ENCODE data around the gene HOGA1. TPM values are rescaled to one million over a fixed set of nuclear protein-coding genes. Genes with fewer than 3 reads are reported as not detected.

The HOGA1 gene
- total and polyA plus RNA-seq, 2 donors (not counting 1 experiment from before 2014, with no cell fraction given) = 0.58 to 1.5 TPM

- TF ChIP-seq CTCF (conservative IDR thresholded peaks at IDR 0.05 in 1 of 2, IDR thresholded peaks at IDR 0.05 in 1 of 2; ENCODE audit: low read depth in 1 of 2, low read length in 2 of 2) (no peak), EZH2 (IDR thresholded peaks at IDR 0.05; ENCODE audit: low read length, missing control alignments) (no peak)
- H3K4me3 ChIP-seq (replicated peaks in 1 of 4; ENCODE audit: control extremely low read depth in 1 of 4, insufficient read depth in 1 of 4, low read depth in 3 of 4, low read length in 4 of 4) = no peak overlapping the region
- no peaks in the 10 kb centered on the region for H4K20me1 ChIP-seq (ENCODE audit: control insufficient read depth, extremely low read depth, insufficient read depth, low read length)
- H3K36me3 ChIP-seq (ENCODE audit: control insufficient read depth, insufficient read depth, low read length) = no peaks in the 10 kb centered on the region
- no peaks in the 10 kb centered on the region for H3K79me2 ChIP-seq (ENCODE audit: control insufficient read depth, insufficient read depth, low read length)
- peaks cover 5% of the 10 kb centered on the region for H3K4me1 ChIP-seq (ENCODE audit: control insufficient read depth, extremely low read depth, insufficient read depth, low read length)
- H3K27ac ChIP-seq (ENCODE audit: insufficient read depth, low read length) = no peak overlapping the region
- H2AFZ ChIP-seq (ENCODE audit: low read length) = no peak overlapping the region
- H3K4me2 ChIP-seq (ENCODE audit: extremely low read depth, insufficient read depth, low read length) = no peak overlapping the region
- no peaks in the 10 kb centered on the region for H3K27me3 ChIP-seq (ENCODE audit: control insufficient read depth, insufficient read depth, low read length)
- DNase-seq (ENCODE audit: low read depth in 2 of 2) = no peak
- H3K9me3 ChIP-seq (ENCODE audit: control insufficient read depth, insufficient read depth, low read depth, low read length) = no peaks in the 10 kb centered on the region
- no peak overlapping the region for H3K9ac ChIP-seq (ENCODE audit: insufficient read depth, low read length)
Measured at GRCh38 chr10:97628228-97628627, 44.0 kb downstream of the HOGA1 start.

GRCh38 chr10:97629289-97629688, 45.1 kb downstream of the HOGA1 start:
- Histone ChIP-seq H3K27ac (ENCODE audit: insufficient read depth, low read length) (no peak overlapping the region), H3K9ac (ENCODE audit: insufficient read depth, low read length) (no peak overlapping the region), H3K9me3 (ENCODE audit: control insufficient read depth, insufficient read depth, low read depth, low read length) (no peaks in the 10 kb centered on the region), H3K4me2 (ENCODE audit: extremely low read depth, insufficient read depth, low read length) (no peak overlapping the region), H3K27me3 (ENCODE audit: control insufficient read depth, insufficient read depth, low read length) (no peaks in the 10 kb centered on the region), H3K36me3 (ENCODE audit: control insufficient read depth, insufficient read depth, low read length) (no peaks in the 10 kb centered on the region), H3K4me3 (replicated peaks in 1 of 4; ENCODE audit: control extremely low read depth in 1 of 4, insufficient read depth in 1 of 4, low read depth in 3 of 4, low read length in 4 of 4) (no peak overlapping the region), H4K20me1 (ENCODE audit: control insufficient read depth, extremely low read depth, insufficient read depth, low read length) (no peaks in the 10 kb centered on the region), H3K4me1 (ENCODE audit: control insufficient read depth, extremely low read depth, insufficient read depth, low read length) (peaks cover 5% of the 10 kb centered on the region), H3K79me2 (ENCODE audit: control insufficient read depth, insufficient read depth, low read length) (no peaks in the 10 kb centered on the region), H2AFZ (ENCODE audit: low read length) (no peak overlapping the region)
- no peak for TF ChIP-seq EZH2 (IDR thresholded peaks at IDR 0.05; ENCODE audit: low read length, missing control alignments)
- TF ChIP-seq CTCF (conservative IDR thresholded peaks at IDR 0.05 in 1 of 2, IDR thresholded peaks at IDR 0.05 in 1 of 2; ENCODE audit: low read depth in 1 of 2, low read length in 2 of 2) = no peak
- no peak for DNase-seq (ENCODE audit: low read depth in 2 of 2)

- Histone ChIP-seq H3K9me3 (ENCODE audit: control insufficient read depth, insufficient read depth, low read depth, low read length) (no peaks in the 10 kb centered on the region), H3K79me2 (ENCODE audit: control insufficient read depth, insufficient read depth, low read length) (no peaks in the 10 kb centered on the region), H3K9ac (ENCODE audit: insufficient read depth, low read length) (no peak overlapping the region), H2AFZ (ENCODE audit: low read length) (no peak overlapping the region), H3K4me1 (ENCODE audit: control insufficient read depth, extremely low read depth, insufficient read depth, low read length) (peaks cover 5% of the 10 kb centered on the region), H3K36me3 (ENCODE audit: control insufficient read depth, insufficient read depth, low read length) (no peaks in the 10 kb centered on the region), H3K4me2 (ENCODE audit: extremely low read depth, insufficient read depth, low read length) (no peak overlapping the region), H3K4me3 (replicated peaks in 1 of 4; ENCODE audit: control extremely low read depth in 1 of 4, insufficient read depth in 1 of 4, low read depth in 3 of 4, low read length in 4 of 4) (no peak overlapping the region), H3K27ac (ENCODE audit: insufficient read depth, low read length) (no peak overlapping the region), H3K27me3 (ENCODE audit: control insufficient read depth, insufficient read depth, low read length) (no peaks in the 10 kb centered on the region), H4K20me1 (ENCODE audit: control insufficient read depth, extremely low read depth, insufficient read depth, low read length) (no peaks in the 10 kb centered on the region)
- TF ChIP-seq CTCF (conservative IDR thresholded peaks at IDR 0.05 in 1 of 2, IDR thresholded peaks at IDR 0.05 in 1 of 2; ENCODE audit: low read depth in 1 of 2, low read length in 2 of 2) = no peak
- TF ChIP-seq EZH2 (IDR thresholded peaks at IDR 0.05; ENCODE audit: low read length, missing control alignments) = no peak
- DNase-seq (ENCODE audit: low read depth in 2 of 2) = peak; percentile 10 to 21
Measured at GRCh38 chr10:97631098-97631497, 46.9 kb downstream of the HOGA1 start.
